ENCODE results near the gene PDE2A. TPM values are rescaled to one million over a fixed set of nuclear protein-coding genes. Genes with fewer than 3 reads are reported as not detected.
A peak's percentile ranks its signal among the peaks of the same experiment; 100 is the strongest.

The PDE2A gene
- polyA plus RNA-seq, 3 donors = 0.18 to 1.7 (median 0.53) TPM

- peak; percentile 67 for TF ChIP-seq CTCF (IDR thresholded peaks at IDR 0.05)
- no peak overlapping the region for H3K4me3 ChIP-seq (replicated peaks in 1 of 3; ENCODE audit: low read depth in 2 of 3, low read length in 3 of 3)
- intact Hi-C loops (cut with micrococcal nuclease) = loop anchor here in 1 of 2 donors (10.0 kb wide), 1 partner anchor 490 kb away; no protein-coding TSS in a partner anchor
- Mint-ChIP-seq H3K9me3 (no peaks in the 10 kb centered on the region), H3K36me3 (peaks cover 57 to 66% of the 10 kb centered on the region in 2 donors), H3K27ac (peak overlapping the region in 2 of 7 donors; percentile 61 to 70), H3K27me3 (ENCODE audit: low read depth in 3 of 3) (peaks cover 15 to 17% (median 15%) of the 10 kb centered on the region in 3 donors), H3K4me1 (peaks cover 8% of the 10 kb centered on the region), H3K4me3 (no peak overlapping the region)
- peaks cover 0 to 1% of the 10 kb centered on the region in 2 donors for H3K27me3 ChIP-seq (ENCODE audit: control insufficient read depth in 2 of 2, insufficient read depth in 2 of 2, low read length in 2 of 2)
- peaks cover 64% of the 10 kb centered on the region in 2 donors for H3K36me3 ChIP-seq (replicated peaks in 1 of 2; ENCODE audit: control insufficient read depth in 1 of 2, insufficient read depth in 2 of 2, low read length in 2 of 2)
- no peaks in the 10 kb centered on the region for H3K79me2 ChIP-seq (ENCODE audit: insufficient read depth, low read length)
- H3K9ac ChIP-seq (ENCODE audit: insufficient read depth, low read length, poor library complexity, severe bottlenecking) = no peak overlapping the region
- no peaks in the 10 kb centered on the region for H3K4me1 ChIP-seq (ENCODE audit: control insufficient read depth in 1 of 2, insufficient read depth in 2 of 2, low read length in 2 of 2)
- H2AFZ ChIP-seq (ENCODE audit: insufficient read depth, low read depth, low read length, poor library complexity, severe bottlenecking) = no peak overlapping the region
- H4K20me1 ChIP-seq (ENCODE audit: insufficient read depth, low read length) = peaks cover 100% of the 10 kb centered on the region
- 96% methylated on average over 5 of the region's 9 CpGs for WGBS (ENCODE audit: insufficient coverage)
- H3K4me2 ChIP-seq (replicated peaks; ENCODE audit: extremely low read depth, low read length, poor library complexity, severe bottlenecking) = no peak overlapping the region
- no peaks in the 10 kb centered on the region for H3K9me3 ChIP-seq (replicated peaks in 1 of 2; ENCODE audit: control insufficient read depth in 1 of 2, insufficient read depth in 1 of 2, low read length in 2 of 2)
- peak overlapping the region in 1 of 2 donors; percentile 17 for H3K27ac ChIP-seq (ENCODE audit: low read depth in 1 of 2, low read length in 2 of 2)
- peak; percentile 36 to 50 (median 48) for DNase-seq
Measured at GRCh38 chr11:72684236-72684912, 10.2 kb upstream of the PDE2A start.

GRCh38 chr11:72683782-72684200, 9.6 kb upstream of the PDE2A start:
- peaks cover 51 to 60% of the 10 kb centered on the region in 2 donors for H3K36me3 Mint-ChIP-seq
- Histone ChIP-seq H3K27me3 (ENCODE audit: control insufficient read depth in 2 of 2, insufficient read depth in 2 of 2, low read length in 2 of 2) (peaks cover 0 to 7% of the 10 kb centered on the region in 2 donors), H3K9ac (ENCODE audit: insufficient read depth, low read length, poor library complexity, severe bottlenecking) (no peak overlapping the region), H3K79me2 (ENCODE audit: insufficient read depth, low read length) (no peaks in the 10 kb centered on the region), H3K4me2 (replicated peaks; ENCODE audit: extremely low read depth, low read length, poor library complexity, severe bottlenecking) (no peak overlapping the region), H4K20me1 (ENCODE audit: insufficient read depth, low read length) (peaks cover 100% of the 10 kb centered on the region), H3K36me3 (replicated peaks in 1 of 2; ENCODE audit: control insufficient read depth in 1 of 2, insufficient read depth in 2 of 2, low read length in 2 of 2) (peaks cover 58 to 59% of the 10 kb centered on the region in 2 donors), H3K4me3 (replicated peaks in 1 of 3; ENCODE audit: low read depth in 2 of 3, low read length in 3 of 3) (no peak overlapping the region), H3K9me3 (replicated peaks in 1 of 2; ENCODE audit: control insufficient read depth in 1 of 2, insufficient read depth in 1 of 2, low read length in 2 of 2) (no peaks in the 10 kb centered on the region), H3K27ac (ENCODE audit: low read depth in 1 of 2, low read length in 2 of 2) (no peak overlapping the region), H2AFZ (ENCODE audit: insufficient read depth, low read depth, low read length, poor library complexity, severe bottlenecking) (no peak overlapping the region), H3K4me1 (ENCODE audit: control insufficient read depth in 1 of 2, insufficient read depth in 2 of 2, low read length in 2 of 2) (no peaks in the 10 kb centered on the region)
- peaks cover 19 to 23% (median 21%) of the 10 kb centered on the region in 3 donors for H3K27me3 Mint-ChIP-seq (ENCODE audit: low read depth in 3 of 3)
- intact Hi-C loops (cut with micrococcal nuclease) = loop anchor here in 1 of 2 donors (2.0 to 10.0 kb wide), 2 partner anchors 211 to 491 kb away; no protein-coding TSS in a partner anchor
- TF ChIP-seq CTCF (IDR thresholded peaks at IDR 0.05) = peak; percentile 91
- no peak overlapping the region for H3K4me3 Mint-ChIP-seq
- H3K27ac Mint-ChIP-seq = peak overlapping the region in 1 of 7 donors; percentile 25
- no peaks in the 10 kb centered on the region for H3K9me3 Mint-ChIP-seq
- peaks cover 8% of the 10 kb centered on the region for H3K4me1 Mint-ChIP-seq
- peak in 2 of 3 donors; percentile 46 to 53 for DNase-seq
- 70% methylated on average over 7 of the region's 7 CpGs for WGBS (ENCODE audit: insufficient coverage)
